Mucosa of gallbladder (tissue), 1 donor: ENCODE measurements around the gene SH3RF3. TPM values are rescaled to one million over a fixed set of nuclear protein-coding genes. Genes with fewer than 3 reads are reported as not detected.

Experiments used
- DNase-seq: peaks from one replicate; pipeline ENCODE4 v3.0.0-alpha.2; 2020; ENCODE audit warnings: low spot score
- total RNA-seq: library from RNA; stranded (reverse); gene quantifications from one replicate; pipeline ENCODE4 v1.2.1, GENCODE V29; 2021
- donor health status: DM: no; HTN: no; CAD: no.

SH3RF3 gene
- total RNA-seq, 1 donor from 2014 or later: 11.5 TPM

DNA sequence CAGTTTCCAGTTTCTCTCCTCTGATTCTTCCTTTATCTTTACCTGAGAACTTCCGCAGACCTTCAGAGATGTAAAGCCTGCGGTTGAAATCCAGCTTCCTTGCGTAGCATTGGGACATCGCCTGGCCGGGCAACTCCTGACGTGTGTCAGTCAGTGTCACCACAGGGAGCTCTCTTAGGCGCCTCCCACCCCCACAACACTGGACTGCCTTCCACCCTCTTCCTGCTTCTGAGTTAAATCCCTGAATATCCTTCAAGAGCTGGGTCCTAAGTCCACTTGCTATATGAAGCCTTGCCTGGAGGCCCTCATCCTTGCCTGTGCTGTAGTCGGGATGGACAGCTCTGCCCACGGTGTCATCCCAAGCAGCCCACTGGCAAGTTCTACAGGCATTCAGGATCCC, 305.3 kb downstream of the SH3RF3 start:
- no peak for DNase-seq

DNA sequence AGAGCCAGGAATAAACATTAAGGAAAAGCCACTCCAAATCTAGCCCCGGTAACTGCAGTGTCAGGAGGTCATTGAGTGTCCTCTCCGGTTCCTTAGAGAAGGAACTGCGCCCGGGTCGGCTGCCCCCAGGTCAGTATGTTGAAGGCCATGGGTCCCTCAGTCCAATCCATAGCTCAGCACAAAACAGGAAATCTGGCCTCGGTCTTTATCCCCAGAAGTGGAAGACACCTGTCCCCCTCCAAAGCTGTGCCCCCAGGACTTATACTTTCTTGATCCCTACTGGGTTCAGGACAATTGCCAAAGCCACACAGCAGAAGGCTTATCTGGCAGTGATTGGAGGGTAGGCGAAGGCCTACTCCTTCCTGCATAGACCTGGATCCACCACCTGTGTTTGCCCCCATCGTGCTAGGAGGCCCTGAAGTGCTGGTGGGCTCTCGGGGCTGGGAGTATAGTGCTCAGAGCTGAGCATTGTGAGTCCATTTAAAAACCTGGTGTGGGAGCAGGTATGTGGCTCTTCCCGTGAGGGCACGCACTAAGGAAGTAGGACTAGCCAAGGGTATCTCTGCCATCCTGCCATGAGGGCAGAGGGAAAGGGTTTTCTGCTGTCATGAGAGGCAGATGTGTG, 306.2 kb downstream of the SH3RF3 start:
- no peak for DNase-seq

DNA sequence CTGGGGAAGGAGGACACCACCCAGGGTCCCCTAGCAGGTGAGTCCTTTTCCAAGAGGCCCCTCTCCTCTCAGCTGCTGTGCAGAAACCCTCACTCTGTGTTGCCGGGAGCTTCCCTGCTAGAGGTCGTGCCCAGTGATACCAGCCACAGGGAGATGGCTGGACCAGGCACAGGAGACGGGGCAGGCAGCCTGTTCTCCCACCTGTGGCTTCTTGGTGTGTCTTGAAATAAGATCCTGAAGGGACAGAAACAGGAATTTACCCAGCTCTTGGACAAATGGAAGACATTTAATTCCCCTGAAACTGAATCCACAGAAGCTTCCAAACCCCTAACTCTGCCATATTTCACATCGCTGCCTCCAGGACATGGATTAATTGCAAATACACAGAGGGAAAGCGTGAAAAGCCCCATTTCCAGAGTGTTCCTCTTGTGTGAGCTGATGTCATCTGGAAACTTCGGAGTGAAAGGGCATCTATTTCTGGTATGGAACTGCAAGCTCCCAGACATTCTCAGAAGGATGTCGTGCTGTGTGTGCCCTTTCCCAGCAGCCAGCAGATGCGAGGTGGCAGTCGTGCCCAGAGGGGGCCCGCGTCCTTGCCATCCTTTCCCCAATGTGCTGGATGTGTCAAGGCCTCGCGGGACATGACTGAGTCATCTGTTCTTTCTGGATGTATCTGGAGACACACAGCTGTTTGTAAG, 307.0 kb downstream of the SH3RF3 start:
- no peak for DNase-seq

DNA sequence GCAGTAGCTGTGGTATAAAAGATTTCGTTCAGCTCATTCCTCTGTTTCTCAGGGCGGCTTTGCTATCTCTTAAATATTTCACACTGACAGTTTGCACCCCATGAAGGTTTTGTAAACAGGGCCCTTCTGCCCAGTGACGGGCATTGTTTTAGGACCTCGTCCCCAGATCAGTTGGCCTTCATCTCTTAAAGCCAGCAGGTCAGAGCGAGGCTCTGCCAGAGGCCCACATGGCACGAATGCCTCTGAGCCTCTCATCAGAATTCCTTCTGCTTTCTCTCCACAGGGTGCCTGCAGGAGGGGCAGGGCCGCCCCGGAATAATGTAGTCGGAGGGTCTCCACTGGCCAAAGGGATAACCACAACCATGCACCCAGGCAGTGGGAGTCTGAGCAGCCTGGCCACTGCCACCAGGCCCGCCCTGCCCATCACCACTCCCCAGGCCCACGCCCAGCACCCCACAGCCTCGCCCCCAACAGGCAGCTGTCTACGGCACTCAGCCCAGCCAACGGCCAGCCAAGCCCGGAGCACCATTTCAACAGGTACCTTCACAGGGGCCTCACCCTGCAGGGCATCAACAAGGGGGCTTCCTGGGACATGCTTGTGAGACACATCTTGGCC, 307.7 kb downstream of the SH3RF3 start:
- DNase-seq: no peak

DNA sequence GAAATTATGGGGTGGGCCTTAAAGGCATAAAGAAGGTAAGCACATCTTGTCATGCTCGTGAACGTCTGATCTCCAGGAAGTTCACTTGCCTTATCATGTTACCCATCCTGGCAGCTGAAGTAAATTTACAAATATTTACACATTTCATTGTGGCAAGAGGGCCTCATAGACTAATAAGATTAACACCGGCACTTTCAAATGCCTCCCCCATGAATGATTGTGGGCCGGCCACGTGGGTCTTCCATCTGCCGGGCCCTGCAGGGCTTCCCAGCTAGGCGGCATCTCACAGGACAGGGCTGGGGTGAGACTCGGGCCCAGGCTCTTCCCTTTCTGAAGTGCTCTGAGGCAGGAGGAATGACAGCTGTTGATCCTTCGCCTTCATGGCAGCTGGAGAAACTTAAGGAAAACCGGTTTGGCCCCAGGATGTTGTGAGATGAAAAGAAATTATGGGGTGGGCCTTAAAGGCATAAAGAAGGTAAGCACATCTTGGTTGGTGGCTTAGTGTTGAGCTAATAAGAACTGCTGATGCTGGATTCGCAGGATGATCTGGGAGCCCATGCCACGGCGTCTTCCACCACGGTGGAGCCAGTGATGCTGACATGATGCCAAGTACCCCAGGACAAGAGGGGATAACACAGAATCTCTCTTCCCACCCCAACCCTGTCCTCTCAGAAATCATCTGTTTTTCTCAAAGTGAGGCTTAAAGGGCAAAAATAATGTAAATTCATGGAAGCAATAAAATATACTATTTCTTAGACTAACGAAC, 308.5 kb downstream of the SH3RF3 start:
- DNase-seq: no peak

DNA sequence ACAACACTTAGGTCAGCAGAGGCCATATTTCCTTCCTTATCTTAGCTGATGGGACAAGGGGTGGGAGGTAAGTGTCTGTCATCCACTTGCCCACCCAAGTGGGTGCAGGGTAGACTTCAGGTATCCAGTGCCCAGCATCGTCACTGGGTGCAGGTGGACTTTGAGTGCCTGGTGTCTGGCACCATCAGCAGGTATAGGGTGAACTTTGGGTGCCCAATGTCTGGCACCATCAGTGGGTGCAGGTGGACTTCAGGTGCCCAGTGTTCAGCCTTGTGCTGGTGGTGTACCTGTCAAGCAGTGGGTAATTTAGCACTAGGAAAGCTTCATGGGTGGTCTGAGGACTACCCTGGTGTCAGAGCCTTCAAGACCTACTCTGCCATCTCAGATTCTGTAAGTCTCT, 309.1 kb downstream of the SH3RF3 start:
- no peak for DNase-seq

DNA sequence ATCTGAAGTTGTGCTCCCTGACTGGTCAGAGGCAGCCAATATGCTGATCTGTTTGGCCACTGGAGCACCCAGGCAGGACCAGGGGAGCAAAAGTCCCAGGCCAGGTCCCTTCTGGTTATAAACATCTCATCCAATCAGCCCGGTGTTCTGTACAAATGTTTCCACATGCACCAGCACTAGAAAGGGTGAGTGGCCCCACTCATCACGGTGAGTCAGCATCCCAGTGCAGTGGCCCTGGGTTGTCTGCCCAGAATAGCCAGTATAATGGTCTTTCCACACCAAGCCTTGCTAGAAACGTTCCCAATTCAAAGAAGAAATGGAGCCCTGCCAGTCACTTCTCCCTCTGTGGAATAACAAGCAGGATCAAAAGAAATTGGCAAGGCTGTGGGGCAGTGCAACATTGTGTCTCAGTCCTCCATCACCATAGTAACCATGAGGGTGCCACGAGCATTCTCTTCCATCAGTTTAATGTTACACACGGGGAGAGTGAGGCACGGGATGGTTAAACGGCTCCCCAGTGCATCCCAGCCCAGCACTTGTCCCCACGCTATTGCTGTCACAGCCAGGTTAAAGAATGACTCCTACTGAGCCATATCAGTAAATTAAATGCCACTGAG, 309.9 kb downstream of the SH3RF3 start:
- DNase-seq: no peak

DNA sequence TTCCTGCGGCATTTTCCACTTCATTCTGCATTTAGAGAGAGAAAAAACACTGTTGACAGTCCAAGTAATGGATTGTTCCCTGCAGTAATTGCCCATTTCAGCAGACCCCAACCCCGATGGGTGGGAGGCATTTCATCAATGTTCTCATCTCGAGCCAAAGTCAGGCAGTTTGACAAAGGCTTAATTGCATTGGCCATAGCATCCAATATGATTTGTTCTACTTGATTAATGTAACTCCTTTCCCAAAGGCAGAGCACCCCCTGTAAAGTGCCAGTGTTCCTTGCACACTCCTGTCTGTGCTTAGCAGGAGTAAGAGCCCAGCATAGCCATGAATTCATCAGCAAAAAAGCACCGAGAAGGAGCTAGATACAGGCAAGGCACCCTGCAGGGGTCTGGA, 310.4 kb downstream of the SH3RF3 start:
- no peak for DNase-seq

DNA sequence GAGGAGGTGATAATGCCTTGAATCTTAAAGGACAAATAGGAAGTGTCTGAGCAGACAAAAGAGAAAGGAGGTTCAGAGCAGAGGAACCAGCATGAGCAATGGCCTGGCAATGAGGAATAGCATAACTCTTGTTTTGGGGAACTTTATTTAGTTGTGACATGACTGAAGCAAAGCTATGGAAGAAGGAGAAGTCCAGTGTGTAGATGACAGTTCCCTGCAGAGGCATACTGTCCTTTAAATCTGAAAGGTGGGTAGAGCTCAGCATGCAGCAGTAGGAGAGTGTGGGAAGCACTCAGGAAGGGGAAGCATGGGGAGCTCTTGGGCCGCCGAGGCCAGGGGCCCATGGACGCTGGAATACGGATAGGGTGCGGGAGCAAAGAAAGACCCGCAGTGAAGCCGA, 311.0 kb downstream of the SH3RF3 start:
- no peak for DNase-seq

DNA sequence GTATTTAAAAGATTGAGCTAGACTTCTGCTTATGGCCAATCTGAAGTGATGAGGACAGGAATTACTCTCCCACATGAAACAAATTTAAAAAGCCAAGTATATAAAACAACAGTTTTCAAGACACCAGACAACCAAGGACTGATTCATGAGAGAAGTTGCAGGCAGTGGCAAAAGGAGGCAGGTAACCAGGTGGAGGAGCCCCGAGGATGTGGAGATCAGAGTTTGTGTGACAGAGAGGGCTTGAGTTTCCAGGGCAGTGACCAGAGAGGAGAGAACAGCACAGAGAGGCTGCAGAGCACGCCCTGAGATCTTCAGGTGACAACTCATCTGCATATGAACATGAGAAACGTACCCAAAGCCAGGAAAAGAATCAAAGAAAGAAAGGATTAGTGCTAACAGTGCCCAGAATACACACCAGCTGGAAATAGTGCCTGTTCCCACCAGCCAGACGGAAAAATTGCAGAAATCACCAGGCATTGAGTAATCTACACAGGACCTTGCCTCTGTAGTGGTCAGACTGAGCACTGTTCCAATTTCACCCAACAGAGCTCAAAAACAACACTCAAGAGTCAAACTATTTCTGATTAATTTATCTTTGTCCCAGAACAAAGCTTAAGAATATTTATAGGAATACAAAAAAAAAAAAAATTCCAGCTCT, 311.6 kb downstream of the SH3RF3 start:
- no peak for DNase-seq

DNA sequence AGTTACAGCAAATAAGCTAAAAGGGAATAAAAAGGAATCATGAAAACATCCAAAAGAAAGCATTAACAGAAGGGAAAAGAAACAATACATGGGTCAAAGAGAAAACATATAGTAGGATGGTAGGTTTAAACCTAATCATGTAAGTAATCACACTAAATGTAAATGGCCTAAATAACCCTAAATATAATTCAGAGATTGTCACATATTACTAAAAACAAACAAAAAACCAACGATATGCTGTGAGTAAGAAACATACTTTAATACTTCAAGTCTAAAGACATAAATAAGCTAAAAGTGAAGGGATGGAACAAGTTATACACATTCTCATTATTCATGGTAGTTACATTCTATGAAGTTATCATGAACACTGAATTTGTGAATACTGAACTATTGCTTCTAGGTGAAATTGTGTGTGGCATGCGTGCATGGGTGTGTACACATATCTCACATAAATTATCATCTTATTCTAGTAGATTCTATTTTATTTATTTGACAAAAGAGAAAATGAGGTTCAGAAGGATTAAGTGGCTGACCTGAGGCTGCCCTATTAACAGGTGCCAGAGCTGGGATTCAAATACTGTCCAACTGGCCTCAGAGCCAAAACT, 313.8 kb downstream of the SH3RF3 start:
- no peak for DNase-seq

DNA sequence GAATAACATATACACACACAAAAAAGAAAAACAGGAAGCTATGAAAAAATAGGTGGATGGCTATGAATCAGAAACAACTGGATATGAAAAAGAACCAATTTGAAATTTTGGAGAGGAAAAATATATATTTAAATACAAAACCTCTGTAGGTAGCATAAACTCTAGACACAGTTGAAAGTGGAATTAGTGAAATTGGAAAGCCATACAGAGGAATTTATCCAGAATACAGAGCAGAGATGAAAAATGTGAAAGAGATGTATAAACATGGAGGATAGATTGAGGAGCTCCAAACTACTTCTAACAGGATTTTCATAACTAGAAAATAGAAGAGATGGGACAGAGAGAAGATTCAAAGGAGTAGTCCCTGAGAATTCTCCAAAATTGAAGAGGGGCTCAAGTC, 315.9 kb downstream of the SH3RF3 start:
- no peak for DNase-seq

DNA sequence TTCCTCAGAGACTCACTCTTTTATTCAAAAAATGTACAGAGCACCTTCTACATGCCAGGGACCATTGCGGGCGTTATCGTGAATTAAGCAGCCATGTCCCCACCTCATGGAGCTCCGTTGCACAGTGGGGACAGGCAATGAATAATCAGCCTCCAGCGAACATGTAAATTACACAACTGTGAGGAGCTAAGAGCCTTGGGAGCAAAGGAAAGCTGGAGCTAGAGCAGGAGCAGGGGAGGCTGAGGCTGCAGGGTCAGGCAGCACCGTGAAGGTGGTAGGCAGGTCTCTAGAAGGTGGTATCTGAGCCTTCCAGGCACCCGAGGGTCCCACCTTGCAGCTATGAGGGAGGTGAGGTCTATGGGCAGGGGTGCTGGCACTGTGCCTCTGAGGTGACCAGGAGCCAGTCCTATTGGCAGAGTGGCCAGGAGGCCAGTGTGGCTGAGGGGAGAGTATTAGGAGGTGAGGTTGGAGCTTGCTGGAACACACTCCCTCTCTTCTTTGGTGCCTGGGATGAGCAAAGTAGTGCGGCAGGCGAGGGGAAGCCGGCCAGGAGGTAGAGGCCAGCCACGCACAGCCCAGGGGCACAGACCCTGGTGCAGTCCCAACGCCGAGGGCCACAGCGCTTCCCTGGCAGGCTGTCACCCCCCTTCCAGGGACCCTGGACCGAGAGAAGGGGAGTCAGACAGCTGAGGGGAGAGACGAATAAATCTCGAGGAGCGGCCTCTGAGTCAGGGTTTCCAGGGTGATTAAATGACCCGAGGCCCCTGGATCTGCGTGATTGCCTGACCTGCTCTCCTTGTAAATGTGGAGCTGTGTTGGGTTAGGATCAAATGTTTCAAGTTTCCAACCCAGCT, 317.5 kb downstream of the SH3RF3 start:
- no peak for DNase-seq

DNA sequence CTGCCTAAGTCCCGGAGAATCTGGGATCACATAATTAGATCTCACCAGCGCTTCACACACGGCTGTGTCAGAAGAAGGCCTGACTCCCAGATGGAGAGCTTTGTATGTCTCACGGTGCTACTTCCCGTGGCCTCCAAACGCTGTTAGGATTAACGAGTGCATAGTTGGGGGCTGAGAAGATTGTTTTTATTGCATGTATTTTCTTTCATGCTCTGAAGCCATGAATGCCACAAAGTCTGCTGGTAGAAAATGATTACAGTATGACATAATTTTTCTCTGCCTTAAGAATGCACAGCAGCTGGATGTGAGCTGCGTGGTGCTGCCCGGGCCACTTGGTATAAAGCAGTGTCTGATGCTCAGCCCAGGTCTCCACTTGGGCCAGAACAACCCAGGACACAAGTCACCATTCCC, 318.3 kb downstream of the SH3RF3 start:
- DNase-seq: no peak

DNA sequence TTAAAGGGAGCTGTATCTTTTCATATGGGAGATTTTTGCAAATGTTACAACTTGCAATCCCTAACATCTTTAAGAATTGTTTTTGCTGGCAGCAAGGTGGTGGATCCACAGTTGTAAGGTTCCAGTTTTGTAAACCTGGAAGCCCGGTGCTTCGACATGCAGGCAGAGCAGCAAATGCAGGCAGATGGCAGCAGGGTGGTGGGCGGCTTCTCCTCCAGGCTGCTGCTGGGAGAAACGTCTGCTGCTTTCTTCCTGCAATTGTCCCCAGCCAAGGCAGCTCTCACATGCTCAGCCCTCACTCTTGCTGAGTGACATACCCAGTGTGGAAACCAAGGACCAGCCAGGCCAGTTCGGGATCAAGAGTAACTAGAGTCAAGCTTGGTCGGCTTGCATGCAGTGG, 318.8 kb downstream of the SH3RF3 start:
- no peak for DNase-seq

DNA sequence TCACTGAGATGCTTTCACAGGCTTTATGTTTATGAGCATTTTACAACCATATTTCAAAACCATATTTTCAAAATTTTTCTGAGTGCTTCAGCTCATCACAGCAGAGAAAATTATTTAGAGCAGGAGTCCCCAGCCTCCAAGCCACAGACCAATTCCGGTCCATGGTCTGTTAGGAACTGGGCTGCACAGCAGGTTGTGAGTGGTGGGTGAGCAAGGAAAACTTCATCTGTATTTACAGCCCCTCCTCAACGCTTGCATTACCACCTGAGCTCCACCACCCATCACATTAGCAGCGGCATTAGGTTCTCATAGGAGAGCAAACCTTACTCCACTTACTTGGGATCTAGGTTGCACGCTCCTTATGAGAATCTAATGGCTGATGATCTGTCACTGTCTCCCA, 319.2 kb downstream of the SH3RF3 start:
- DNase-seq: no peak

DNA sequence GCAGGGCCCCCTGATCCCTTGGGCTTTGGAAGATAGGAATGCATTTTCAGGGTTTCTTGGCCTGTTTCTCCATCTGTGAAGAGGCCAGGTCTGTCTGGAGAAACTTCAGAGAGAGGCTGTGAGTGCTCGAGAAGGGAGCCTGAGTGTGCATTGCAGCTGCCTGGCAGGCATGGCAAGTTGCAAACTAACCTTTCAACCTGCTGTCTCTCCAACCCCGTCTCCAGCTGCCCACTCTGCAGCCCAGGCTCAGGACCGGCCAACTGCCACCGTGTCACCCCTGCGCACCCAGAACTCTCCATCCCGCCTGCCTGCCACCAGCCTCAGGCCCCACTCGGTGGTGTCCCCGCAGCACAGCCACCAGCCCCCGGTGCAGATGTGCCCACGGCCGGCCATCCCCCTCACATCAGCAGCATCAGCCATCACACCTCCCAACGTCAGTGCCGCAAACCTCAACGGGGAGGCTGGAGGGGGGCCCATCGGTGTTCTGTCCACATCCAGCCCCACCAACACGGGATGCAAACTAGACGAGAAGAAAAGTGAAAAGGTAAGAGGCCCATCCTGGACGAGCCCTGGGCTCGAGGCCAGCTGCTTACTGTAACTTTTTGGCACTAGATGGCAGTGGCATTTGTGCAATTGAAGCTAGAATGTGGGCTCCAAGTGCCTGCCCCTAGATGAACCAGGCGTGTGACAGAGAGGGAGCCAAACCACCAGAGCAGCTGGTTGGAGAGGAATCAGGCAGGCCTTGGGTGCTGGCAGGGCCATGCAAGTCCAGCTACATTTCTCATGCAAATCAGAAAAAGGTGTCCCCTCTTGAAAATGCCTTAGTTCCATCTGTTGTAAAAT, 320.2 kb downstream of the SH3RF3 start:
- DNase-seq: no peak

DNA sequence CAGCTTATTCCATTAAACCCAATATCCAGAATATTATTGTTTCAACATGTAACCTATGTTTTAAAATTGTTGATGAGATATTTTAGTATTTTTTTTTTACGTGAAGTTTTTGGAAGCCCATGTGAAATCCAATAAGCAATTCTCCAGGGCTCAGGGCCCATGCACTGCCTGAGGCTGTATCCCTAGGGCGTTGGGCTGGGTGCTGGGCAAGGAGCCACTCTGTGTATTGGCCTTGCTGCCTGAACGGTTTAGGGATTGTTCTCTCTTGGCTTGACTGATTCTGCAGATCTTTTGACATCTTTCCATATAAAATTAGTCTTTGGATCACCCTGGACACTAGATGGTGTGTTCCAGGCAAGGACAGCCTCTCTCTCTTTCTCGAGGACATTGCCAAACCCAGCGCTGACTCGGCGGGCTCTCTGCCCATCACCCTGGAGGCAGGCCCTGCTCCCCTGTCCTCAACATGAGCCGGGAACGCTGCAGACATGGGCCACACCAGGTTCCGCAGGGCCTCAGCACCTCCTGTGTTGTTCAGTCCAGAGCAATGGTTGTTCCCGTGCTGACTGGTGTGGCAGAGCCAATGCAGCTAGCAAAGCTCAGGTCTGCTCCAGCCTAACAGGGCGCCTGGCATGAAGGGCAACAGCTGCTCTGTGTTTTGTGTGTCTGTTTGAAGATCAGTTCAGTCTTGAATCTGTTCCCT, 321.7 kb downstream of the SH3RF3 start:
- DNase-seq: no peak

DNA sequence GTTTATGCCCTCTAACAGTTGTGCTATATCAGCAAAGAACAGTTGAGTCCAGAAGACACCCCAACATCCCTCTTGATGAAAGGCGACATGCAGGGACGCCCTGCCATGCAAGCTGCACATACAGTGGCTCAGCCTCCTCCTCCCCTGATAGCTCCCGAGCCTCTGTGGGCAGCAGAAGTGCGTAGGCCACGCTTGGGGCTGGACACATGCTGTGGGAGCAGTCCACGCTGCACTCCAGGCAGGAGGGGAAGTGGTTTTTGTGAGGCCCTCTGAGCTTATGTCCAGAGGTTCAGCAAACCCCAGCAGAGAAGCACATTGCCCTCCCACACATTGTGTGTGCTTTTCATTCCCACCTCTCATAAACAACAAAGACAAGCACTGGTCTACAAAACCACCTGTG, 322.7 kb downstream of the SH3RF3 start:
- no peak for DNase-seq
